Activated T-helper 17 cell treated with anti-CD3 and anti-CD28 coated beads, Interleukin-2, amount 50 U/mL, for 72 hours (primary cell): Measurements from ENCODE around the gene CSK. TPM values are rescaled to one million over a fixed set of nuclear protein-coding genes. Genes with fewer than 3 reads are reported as not detected.
"Not testable (repeated sequence)": the region's sequence is repeated elsewhere in the genome, so short reads cannot be mapped to it uniquely, and the experiment has no call there.

ENCODE experiments used
- ATAC-seq: fragments of 150-1000 bp; cut with Tn5 transposase; replicated peaks from 2 replicates; pipeline ENCODE4 v1.10.0; 2021; ENCODE audit warnings: mild to moderate bottlenecking, moderate library complexity
- H3K27ac Mint-ChIP-seq: one replicate; pipeline ENCODE4 v1.8.0; 2022; ENCODE audit warnings: mixed read lengths
- H3K27me3 Mint-ChIP-seq: one replicate; pipeline ENCODE4 v1.8.0; 2022; ENCODE audit warnings: mixed read lengths
- H3K36me3 Mint-ChIP-seq: one replicate; pipeline ENCODE4 v1.8.0; 2022; ENCODE audit warnings: low read depth, mild to moderate bottlenecking, mixed read lengths
- H3K4me1 Mint-ChIP-seq: one replicate; pipeline ENCODE4 v1.8.0; 2022; ENCODE audit warnings: mixed read lengths
- H3K4me3 Mint-ChIP-seq: one replicate; pipeline ENCODE4 v1.8.0; 2022; ENCODE audit warnings: mild to moderate bottlenecking, mixed read lengths
- H3K9me3 Mint-ChIP-seq: one replicate; pipeline ENCODE4 v1.8.0; 2022; ENCODE audit warnings: mixed read lengths
- total RNA-seq, 2 donors: library from RNA; stranded (reverse); gene quantifications; one replicate each; pipeline ENCODE4 v1.2.3, GENCODE V29; 2022

CSK gene
- total RNA-seq, 2 donors from 2014 or later, result 176 to 316 TPM

DNA sequence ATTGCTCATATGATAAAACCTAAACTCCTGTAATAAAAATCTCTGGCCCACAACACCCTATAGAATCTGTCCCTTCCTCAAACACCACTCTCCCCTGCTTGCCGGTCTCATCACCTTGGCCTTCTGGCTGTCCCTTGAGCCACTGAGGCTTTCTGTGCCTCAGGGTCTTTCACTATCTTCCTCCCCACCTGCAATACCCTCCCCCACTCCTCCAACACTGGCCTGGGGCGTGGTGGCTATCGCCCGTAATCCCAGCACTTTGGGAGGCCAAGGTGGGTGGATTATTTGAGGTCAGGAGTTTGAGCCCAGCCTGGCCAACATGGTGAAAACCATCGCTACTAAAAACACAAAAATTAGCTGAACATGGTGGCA, 3.3 kb upstream of the CSK start:
- Mint-ChIP-seq H3K27me3 (no peaks in the 10 kb centered on the region), H3K36me3 (peaks cover 17% of the 10 kb centered on the region), H3K4me1 (peaks cover 53% of the 10 kb centered on the region), H3K27ac (peak overlapping the region; percentile 99), H3K4me3 (peak overlapping the region; percentile 82), H3K9me3 (no peaks in the 10 kb centered on the region)
- no peak for ATAC-seq

DNA sequence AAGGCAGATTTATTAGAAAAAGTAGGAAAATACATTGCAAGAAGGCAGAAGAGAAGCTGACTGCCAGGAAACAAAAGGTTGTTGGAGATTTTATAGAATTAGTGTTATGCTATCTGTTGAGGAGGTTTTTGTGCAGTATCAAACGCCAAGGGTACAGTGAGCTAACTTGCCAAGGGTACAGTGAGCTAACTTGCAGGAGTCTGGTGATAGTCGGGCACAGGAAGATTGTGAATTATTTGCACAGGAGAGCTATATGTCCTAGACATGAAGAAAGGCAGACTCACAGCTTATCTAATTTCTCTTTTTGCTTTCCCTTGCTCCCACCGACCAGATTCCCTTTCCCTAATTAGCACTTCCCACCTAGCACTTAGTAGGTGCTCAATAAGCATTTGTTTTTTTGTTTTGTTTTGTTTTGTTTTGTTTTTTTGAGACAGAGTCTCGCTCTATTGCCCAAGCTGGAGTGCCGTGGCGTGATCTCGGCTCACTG, 2.7 kb upstream of the CSK start:
- ATAC-seq, result no peak
- H3K36me3 Mint-ChIP-seq, result peaks cover 23% of the 10 kb centered on the region
- no peaks in the 10 kb centered on the region for H3K9me3 Mint-ChIP-seq
- H3K4me1 Mint-ChIP-seq, result peaks cover 53% of the 10 kb centered on the region
- H3K27ac Mint-ChIP-seq, result peak overlapping the region; percentile 99
- no peaks in the 10 kb centered on the region for H3K27me3 Mint-ChIP-seq
- H3K4me3 Mint-ChIP-seq, result peak overlapping the region; percentile 82

DNA sequence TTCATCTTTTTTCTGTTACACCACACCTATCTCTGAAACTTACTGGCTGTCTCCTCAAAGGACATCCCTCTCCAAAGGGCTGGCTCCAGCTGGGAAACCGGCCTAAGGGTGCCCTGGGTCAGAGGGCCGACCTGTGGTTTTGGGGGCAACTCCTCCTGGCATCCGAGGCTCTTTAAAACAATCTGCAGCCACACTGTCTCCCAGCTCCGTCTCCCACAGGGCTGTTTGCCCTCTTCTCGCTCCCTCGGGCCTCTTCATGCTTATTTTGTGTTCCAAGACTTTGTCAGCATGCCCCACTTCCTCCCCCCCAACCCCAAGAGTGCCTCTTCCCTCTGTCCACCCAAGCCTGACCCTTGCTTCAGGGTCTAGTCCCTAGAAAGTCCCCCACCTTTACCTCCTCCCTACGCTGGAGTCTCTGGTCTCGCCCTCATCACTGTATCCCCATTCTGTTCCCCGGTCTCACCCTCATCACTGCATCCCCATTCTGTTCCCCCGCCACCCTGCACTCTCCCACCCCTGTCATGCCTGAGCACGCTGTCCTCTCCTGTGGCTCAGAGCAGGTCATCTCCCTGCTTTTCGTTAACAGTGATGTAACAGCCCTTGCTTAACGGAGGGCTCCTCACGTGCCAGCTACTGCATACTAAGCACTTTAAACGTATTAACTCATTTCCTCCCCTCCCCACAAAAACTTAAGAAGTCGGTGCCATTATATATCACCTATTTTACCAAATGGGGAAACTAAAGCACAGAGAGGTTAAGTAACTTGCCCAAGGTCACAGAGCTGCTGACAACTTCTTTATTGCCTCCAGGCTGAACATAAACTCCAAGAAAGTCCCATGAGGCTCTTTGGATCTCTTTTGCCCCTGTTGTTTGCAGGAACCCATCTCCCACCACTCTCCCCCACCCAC, 1.1 kb upstream of the CSK start:
- Mint-ChIP-seq H3K4me1 (peaks cover 48% of the 10 kb centered on the region), H3K27me3 (no peaks in the 10 kb centered on the region), H3K9me3 (no peaks in the 10 kb centered on the region), H3K4me3 (peak overlapping the region; percentile 82), H3K27ac (peak overlapping the region; percentile 99), H3K36me3 (peaks cover 39% of the 10 kb centered on the region)
- ATAC-seq, result peak; percentile 29

DNA sequence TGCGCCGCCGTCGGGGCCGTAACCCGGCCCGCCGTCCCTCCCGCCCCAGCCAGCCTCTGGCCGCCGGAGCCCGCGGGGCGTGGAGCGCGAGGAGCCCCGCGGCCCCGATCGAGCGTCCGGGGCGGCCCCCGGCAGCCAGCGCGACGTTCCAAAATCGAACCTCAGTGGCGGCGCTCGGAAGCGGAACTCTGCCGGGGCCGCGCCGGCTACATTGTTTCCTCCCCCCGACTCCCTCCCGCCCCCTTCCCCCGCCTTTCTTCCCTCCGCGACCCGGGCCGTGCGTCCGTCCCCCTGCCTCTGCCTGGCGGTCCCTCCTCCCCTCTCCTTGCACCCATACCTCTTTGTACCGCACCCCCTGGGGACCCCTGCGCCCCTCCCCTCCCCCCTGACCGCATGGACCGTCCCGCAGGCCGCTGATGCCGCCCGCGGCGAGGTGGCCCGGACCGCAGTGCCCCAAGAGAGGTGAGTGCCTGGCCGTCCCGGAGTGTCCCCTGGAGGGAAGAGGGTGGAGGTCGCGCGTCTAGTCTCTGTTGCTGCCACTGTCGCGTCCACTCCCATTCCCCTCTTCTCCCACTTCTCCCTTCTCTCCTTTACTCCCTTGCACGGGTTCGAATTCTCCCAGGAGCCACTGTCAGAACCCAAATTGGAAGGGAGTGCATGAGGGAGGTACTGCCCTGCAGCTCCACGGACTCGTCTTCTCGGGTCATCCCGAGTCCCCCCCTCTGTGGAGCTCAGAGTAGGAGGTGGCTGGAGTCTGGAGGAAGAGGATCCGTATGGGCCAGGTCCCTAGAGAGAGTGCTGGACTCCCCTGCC, 585 bp downstream of the CSK start:
- peak overlapping the region; percentile 89 for H3K27ac Mint-ChIP-seq
- H3K27me3 Mint-ChIP-seq, result no peaks in the 10 kb centered on the region
- H3K4me1 Mint-ChIP-seq, result peaks cover 47% of the 10 kb centered on the region
- H3K9me3 Mint-ChIP-seq, result no peaks in the 10 kb centered on the region
- peak; percentile 10 for ATAC-seq
- peak overlapping the region; percentile 84 for H3K4me3 Mint-ChIP-seq
- H3K36me3 Mint-ChIP-seq, result peaks cover 54% of the 10 kb centered on the region

DNA sequence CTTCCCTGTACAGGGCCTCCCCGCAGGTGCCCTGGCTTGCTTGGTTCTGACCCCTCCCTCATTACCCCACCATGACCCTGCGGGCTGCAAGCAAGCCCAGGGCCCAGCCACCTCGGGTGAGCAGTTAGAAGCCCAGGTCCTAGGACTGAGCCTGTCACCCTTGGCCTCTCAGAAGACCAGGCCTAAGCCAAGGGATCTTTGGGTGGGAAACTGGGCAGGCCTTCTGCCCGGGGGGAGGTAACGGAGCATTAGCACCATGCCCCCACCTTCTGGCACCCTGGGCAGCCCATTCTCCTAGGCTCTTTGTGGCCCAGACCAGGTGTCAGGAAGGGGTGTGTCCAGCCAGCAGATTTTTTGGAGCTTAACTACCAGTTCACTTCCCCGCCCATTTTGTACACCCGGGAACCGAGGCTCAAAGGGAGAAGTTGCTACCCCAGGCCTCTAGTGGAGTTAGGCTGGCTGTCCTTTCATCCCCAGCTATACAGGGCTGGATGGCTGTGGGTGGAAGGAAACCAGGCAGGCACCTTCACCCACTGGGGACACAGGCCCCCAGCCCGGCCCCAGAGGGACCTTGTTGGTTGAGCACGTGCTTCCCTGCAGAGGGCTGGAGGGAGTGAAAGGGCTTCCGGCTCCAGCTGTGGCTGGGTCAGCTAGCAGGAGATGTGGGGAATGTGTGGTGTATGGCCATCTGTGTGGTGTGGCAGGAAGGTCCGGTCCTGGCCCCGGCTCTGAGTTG, 1.4 kb downstream of the CSK start:
- no peak for ATAC-seq
- H3K27ac Mint-ChIP-seq, result peak overlapping the region; percentile 89
- H3K4me1 Mint-ChIP-seq, result peaks cover 46% of the 10 kb centered on the region
- no peaks in the 10 kb centered on the region for H3K9me3 Mint-ChIP-seq
- H3K36me3 Mint-ChIP-seq, result peaks cover 62% of the 10 kb centered on the region
- H3K4me3 Mint-ChIP-seq, result peak overlapping the region; percentile 84
- H3K27me3 Mint-ChIP-seq, result no peaks in the 10 kb centered on the region

DNA sequence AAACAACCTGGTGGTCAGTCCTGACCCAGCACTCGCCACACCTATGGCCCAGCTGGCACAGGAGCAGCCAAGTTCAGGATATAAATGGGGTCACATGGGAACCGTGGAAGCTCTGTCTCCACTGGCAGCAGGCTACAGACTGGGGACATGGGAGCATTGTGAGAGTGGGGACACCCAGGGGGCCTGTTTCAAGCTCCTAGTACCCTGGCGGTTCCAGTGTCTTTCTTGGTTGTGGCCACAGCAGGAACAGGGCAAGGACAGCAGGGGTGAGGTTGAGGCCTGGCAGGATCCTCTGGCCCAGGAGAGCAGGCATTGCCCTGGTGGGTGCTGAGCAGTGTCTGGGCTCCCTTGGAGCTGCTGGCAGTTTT, 1.9 kb downstream of the CSK start:
- peak overlapping the region; percentile 84 for H3K4me3 Mint-ChIP-seq
- H3K9me3 Mint-ChIP-seq, result no peaks in the 10 kb centered on the region
- peaks cover 45% of the 10 kb centered on the region for H3K4me1 Mint-ChIP-seq
- H3K27ac Mint-ChIP-seq, result peak overlapping the region; percentile 89
- H3K36me3 Mint-ChIP-seq, result peaks cover 68% of the 10 kb centered on the region
- ATAC-seq, result no peak
- no peaks in the 10 kb centered on the region for H3K27me3 Mint-ChIP-seq

DNA sequence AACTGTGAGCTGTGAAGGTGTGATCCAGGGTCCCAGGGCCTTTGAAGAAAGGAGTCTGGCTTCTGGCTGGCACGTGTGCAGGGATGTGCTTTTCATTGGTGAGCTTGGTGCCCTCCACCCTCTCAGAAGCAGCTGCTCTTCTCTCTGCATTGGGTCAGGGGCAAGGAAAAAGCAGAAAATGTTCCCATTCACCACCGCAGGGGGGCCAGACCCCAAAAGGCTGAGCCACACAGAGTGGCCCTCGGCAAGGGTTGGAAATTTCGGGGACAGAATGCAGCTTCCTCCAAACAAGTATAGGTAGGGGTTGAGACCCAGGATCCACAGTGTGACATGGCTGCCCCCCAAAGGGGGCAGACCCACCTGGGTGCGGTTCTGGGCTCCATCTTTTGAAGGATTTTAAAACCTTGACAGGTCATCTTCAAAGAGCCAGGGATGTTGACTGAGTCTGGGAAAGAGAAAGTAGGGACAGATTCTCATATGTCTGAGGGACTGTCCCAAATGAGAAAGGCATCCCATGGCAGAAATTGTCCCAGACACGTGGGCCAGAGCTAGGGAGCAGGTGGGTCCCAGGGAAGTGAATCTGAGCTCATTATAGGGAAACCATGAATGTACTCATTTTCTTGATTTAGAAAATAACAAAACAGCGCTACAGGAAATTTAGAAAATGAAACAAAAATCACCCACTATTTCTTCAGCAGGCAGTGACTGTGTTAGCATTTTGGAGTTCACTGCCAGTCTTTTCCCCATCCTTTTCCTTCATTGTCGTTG, 2.7 kb downstream of the CSK start:
- ATAC-seq, result no peak
- Mint-ChIP-seq H3K36me3 (peaks cover 76% of the 10 kb centered on the region), H3K4me1 (peaks cover 42% of the 10 kb centered on the region), H3K4me3 (peak overlapping the region; percentile 84), H3K27me3 (no peaks in the 10 kb centered on the region), H3K9me3 (no peaks in the 10 kb centered on the region), H3K27ac (peak overlapping the region; percentile 89)

DNA sequence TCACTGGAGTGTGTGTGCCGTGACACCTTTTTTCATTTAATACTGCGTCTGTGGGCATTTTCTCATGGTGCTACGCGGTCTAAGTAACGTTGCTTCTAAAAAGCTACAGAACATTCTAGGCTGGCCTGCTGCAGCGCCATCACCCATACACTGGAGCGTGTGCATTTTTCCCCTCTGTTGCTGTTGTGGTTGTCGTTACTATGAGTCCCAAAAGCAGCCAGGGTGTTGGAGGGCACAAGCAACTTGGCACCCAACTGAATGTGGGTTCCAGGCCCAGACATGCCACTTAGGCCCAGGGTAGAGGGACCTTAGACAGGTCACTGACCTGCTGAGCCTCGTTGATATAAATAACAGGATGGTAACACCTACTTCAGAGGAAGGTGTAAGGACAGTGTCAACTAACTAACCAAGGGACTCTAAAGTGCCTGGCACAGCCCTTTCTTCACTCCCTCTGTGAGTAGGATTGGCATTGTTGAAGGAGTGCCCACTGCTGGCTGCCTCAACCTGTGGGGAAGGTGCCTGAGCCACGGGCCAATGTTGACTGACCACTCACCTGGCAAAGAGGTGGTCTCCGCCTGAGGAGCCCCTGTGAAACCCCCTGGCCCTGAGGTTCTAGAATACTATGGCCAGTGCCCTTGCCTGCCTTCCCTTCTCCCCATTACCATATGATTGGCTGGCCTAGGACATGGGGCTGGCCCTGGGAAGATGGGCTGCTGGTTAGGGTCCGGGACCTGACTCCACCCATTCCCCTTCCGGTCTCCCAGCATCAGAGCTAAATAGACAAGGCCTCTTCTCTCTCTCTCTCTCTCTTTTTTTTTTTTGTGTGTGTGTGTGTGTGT, 3.5 kb downstream of the CSK start:
- no peaks in the 10 kb centered on the region for H3K27me3 Mint-ChIP-seq
- peak overlapping the region; percentile 84 for H3K4me3 Mint-ChIP-seq
- ATAC-seq, result no peak
- peaks cover 40% of the 10 kb centered on the region for H3K4me1 Mint-ChIP-seq
- H3K27ac Mint-ChIP-seq, result peak overlapping the region; percentile 89
- no peaks in the 10 kb centered on the region for H3K9me3 Mint-ChIP-seq
- peaks cover 84% of the 10 kb centered on the region for H3K36me3 Mint-ChIP-seq

DNA sequence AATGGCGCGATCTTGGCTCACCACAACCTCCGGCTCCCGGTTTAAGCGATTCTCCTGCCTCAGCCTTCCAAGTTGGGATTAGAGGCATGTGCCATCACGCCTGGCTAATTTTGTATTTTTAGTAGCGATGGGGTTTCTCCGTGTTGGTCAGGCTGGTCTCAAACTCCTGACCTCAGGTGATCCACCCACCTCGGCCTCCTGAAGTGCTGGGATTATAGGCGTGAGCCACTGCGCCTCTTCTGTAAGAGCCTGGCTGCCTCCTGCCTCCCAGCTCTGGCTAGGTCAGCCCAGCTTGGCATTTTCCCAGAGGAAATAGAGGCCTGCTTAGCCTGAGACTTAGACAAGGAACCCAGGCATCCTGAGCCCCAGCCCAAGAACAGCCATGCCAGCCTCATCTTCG, 4.2 kb downstream of the CSK start:
- H3K4me1 Mint-ChIP-seq, result peaks cover 39% of the 10 kb centered on the region
- H3K27me3 Mint-ChIP-seq, ATAC-seq, H3K9me3 Mint-ChIP-seq: not testable (repeated sequence)
- peak overlapping the region; percentile 89 for H3K27ac Mint-ChIP-seq
- peak overlapping the region; percentile 84 for H3K4me3 Mint-ChIP-seq
- H3K36me3 Mint-ChIP-seq, result peaks cover 89% of the 10 kb centered on the region

DNA sequence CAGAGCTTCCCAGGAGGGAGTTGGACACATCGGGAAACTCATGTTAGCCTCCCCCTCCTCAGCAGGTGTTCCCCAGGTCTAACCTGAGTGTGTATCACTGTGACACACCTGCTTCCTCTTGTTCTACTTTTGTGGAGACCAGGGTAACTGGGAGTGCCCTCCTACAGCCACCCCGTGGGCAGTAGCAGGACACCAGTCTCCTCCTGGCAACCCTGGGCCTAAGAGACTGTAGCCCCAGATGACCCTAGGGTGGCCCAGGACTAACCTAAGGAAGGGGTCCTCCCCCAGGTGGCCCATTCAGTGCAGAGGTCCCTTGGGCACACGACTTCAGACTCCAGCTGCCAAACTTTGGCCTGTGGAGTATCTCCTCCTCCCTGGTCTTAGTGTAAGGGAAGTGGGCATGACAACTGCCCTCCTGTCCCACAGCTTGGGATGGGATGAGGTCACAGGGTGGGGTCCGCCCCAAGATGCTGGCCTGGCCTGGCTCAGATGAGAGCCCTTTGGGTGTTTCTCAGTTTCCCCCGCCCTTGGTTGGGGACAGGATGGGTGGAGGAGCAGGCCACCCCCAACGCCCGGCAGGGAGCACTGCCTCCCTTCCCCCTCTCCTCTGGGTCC, 4.8 kb downstream of the CSK start:
- no peaks in the 10 kb centered on the region for H3K9me3 Mint-ChIP-seq
- peaks cover 39% of the 10 kb centered on the region for H3K4me1 Mint-ChIP-seq
- H3K4me3 Mint-ChIP-seq, result peak overlapping the region; percentile 84
- H3K27me3 Mint-ChIP-seq, result no peaks in the 10 kb centered on the region
- H3K27ac Mint-ChIP-seq, result peak overlapping the region; percentile 89
- H3K36me3 Mint-ChIP-seq, result peaks cover 90% of the 10 kb centered on the region
- no peak for ATAC-seq

DNA sequence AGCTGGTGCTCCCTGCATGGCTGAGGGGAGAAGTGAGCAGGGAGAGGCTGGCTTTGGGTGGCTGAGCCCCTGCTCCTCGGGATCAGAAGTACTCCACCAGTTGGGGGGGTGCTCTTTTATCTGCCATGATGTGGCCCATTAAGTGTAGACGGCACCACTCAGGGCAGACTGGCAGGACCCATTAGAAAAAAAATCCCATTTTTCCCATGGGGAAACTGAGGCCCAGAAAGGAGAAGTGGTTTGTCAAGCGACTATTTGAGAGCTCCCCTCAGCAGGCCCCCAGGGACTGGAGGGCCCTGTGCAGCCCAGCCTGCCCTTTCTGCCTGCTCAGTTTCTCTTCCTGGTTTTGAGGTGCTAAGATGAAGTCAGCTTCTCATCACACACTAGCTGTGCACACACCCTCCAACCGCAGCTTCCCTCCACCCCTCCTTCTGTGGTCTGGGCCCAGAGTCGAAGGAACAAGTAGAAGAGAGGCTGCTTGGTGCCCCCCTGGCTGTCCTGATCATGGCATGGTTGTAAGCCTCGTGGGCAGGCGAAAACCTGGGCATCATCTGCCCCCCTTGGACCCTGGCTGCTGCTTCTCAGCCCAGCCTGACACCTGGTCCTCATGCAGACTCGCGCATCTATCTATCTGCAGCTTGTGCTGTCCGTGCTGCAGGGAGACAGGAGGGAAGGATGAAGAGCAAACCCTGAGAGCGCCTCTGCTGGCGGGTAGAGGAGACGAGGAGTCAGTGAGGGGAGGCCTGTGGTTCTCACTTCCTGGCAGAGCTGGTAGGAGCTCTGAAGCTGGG, 5.6 kb downstream of the CSK start:
- no peaks in the 10 kb centered on the region for H3K9me3 Mint-ChIP-seq
- peaks cover 46% of the 10 kb centered on the region for H3K4me1 Mint-ChIP-seq
- H3K27ac Mint-ChIP-seq, result peak overlapping the region; percentile 89
- ATAC-seq, result peak; percentile 78
- H3K27me3 Mint-ChIP-seq, result no peaks in the 10 kb centered on the region
- peaks cover 96% of the 10 kb centered on the region for H3K36me3 Mint-ChIP-seq
- H3K4me3 Mint-ChIP-seq, result peak overlapping the region; percentile 84

DNA sequence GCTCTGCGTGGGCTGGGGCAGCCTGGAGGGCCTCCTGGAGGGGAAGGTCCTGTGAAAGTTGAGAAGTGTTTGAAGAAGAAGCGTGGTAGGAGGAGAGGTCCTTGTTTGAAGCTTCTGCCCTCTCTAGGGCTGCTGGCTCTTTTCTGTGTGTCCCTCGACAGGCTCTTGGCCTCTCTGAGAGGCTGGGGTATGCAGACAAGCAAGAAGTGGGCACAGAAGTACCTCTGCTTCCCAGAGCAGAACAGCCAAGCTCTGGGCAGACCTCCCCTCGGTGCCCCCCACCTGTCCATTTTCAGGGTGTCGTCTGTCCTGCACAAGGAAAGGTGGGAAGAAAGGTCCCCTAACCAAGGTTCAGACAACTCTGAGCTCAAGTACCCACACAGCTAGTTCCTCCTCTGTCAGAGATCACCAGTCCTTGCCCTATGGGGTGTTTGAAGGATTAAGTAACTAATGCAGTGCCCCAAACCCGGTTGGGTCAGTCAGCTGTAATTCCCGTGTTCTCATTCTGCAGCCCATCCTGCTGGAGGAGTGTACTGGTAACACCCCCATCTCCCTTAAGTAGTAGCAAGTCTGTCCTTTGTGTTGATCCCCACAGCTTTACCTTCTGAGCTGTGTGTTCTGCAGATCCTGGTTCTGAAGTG, 6.3 kb downstream of the CSK start:
- Mint-ChIP-seq H3K27ac (peak overlapping the region; percentile 89), H3K4me1 (peaks cover 46% of the 10 kb centered on the region), H3K4me3 (peak overlapping the region; percentile 84), H3K27me3 (no peaks in the 10 kb centered on the region), H3K36me3 (peaks cover 89% of the 10 kb centered on the region), H3K9me3 (no peaks in the 10 kb centered on the region)
- no peak for ATAC-seq
